CD4-positive, alpha-beta memory T cell (primary cell): ENCODE measurements around the gene FBXL5. TPM values are rescaled to one million over a fixed set of nuclear protein-coding genes. Genes with fewer than 3 reads are reported as not detected.

ENCODE experiments used
- CTCF ChIA-PET: fragments of 350-600 bp; sonication (Branson Sonifier 250); formaldehyde crosslinking; loops from one replicate; lab custom pipeline; 2021; ENCODE audit warnings: inconsistent platforms; ENCODE audit not compliant: partially characterized antibody; lab: Charles Lee
- POLR2A ChIA-PET: fragments of 350-600 bp; sonication (Branson Sonifier 250); formaldehyde crosslinking; loops from one replicate; lab custom pipeline; 2021; ENCODE audit not compliant: partially characterized antibody; lab: Charles Lee
- DNase-seq, 5 donors: peaks; one replicate each; pipeline versions ENCODE4 v3.0.0 to v3.0.0-alpha.2; 2020 to 2022; ENCODE audit warnings: mixed read lengths in 1 of 5
- H3K27ac ChIP-seq: one replicate; pipeline ENCODE4 v1.7.0; 2013; ENCODE audit warnings: low read depth, low read length
- H3K27me3 ChIP-seq: 2 replicates; pipeline ENCODE4 v1.7.0; 2013; ENCODE audit warnings: mild to moderate bottlenecking, low read length, moderate library complexity; ENCODE audit not compliant: insufficient read depth
- H3K36me3 ChIP-seq: 2 replicates; pipeline ENCODE4 v1.7.0; 2013; ENCODE audit warnings: mild to moderate bottlenecking, low read length, moderate library complexity; ENCODE audit not compliant: insufficient read depth
- H3K4me1 ChIP-seq: 2 replicates; pipeline ENCODE4 v1.7.0; 2013; ENCODE audit warnings: mild to moderate bottlenecking, low read length, moderate library complexity; ENCODE audit not compliant: insufficient read depth
- H3K4me3 ChIP-seq, 2 donors: one replicate each; pipeline ENCODE4 v1.7.0; 2013; ENCODE audit warnings: low read length in 2 of 2, mild to moderate bottlenecking in 1 of 2
- H3K9me3 ChIP-seq, 2 donors: one replicate each; pipeline ENCODE4 v1.7.0; 2013; ENCODE audit warnings: low read length in 2 of 2, control low read depth in 1 of 2; ENCODE audit not compliant: control insufficient read depth in 1 of 2
- H3K27ac Mint-ChIP-seq, 7 donors: one replicate each; pipeline ENCODE4 v1.8.0; 2020 to 2021; ENCODE audit warnings: mixed read lengths in 7 of 7, mild to moderate bottlenecking in 6 of 7, inconsistent platforms in 3 of 7, moderate library complexity in 3 of 7
- H3K27me3 Mint-ChIP-seq, 2 donors: one replicate each; pipeline ENCODE4 v1.8.0; 2020 to 2021; ENCODE audit warnings: mixed read lengths in 2 of 2
- H3K36me3 Mint-ChIP-seq, 2 donors: one replicate each; pipeline ENCODE4 v1.8.0; 2020 to 2021; ENCODE audit warnings: mixed read lengths in 2 of 2, inconsistent platforms in 1 of 2, mild to moderate bottlenecking in 1 of 2
- H3K4me1 Mint-ChIP-seq, 4 donors: one replicate each; pipeline ENCODE4 v1.8.0; 2020 to 2021; ENCODE audit warnings: mixed read lengths in 4 of 4, mild to moderate bottlenecking in 1 of 4
- H3K4me3 Mint-ChIP-seq, 8 donors: one replicate each; pipeline ENCODE4 v1.8.0; 2020 to 2021; ENCODE audit warnings: mixed read lengths in 8 of 8, mild to moderate bottlenecking in 7 of 8, moderate library complexity in 6 of 8, inconsistent platforms in 3 of 8
- H3K9me3 Mint-ChIP-seq, 8 donors: one replicate each; pipeline ENCODE4 v1.8.0; 2020 to 2021; ENCODE audit warnings: mixed read lengths in 8 of 8, mild to moderate bottlenecking in 5 of 8, inconsistent platforms in 3 of 8, moderate library complexity in 1 of 8
- intact Hi-C: fragments of 100-400 bp; cut with micrococcal nuclease; formaldehyde crosslinking; loops from one replicate; pipeline ENCODE4 v1.15.1; 2023
- polyA plus RNA-seq, 2 donors: library from polyadenylated mRNA; unstranded; fragments of 300-500 nt; fragmentation: Illumina TruSeq; gene quantifications; one replicate each; pipeline ENCODE4 v1.2.3, GENCODE V29; 2021
- total RNA-seq, 2 experiments: library from RNA; stranded (reverse); gene quantifications; one replicate each; pipeline ENCODE4 v1.2.3, GENCODE V29; 2021

Gene FBXL5
- total and polyA plus RNA-seq, 4 experiments from 2014 or later: 62.2 to 203 (median 75.6) TPM

GRCh38 chr4:15652841-15653240 lies 2.3 kb downstream of the FBXL5 start:
- DNase-seq: no peak
- no peaks in the 10 kb centered on the region for H3K27me3 ChIP-seq
- no peaks in the 10 kb centered on the region for H3K36me3 ChIP-seq
- peaks cover 71% of the 10 kb centered on the region for H3K4me1 ChIP-seq
- CTCF ChIA-PET: interaction anchor here (1.5 kb wide), 1 partner anchor 422 kb away, joined by 4 read pairs; no protein-coding TSS in a partner anchor
- no peak overlapping the region for H3K4me3 ChIP-seq
- H3K4me3 Mint-ChIP-seq: peak overlapping the region in 7 of 8 donors; percentile 95 to 98 (median 97)
- intact Hi-C loops: no loop called here
- peak overlapping the region; percentile 88 for H3K27ac ChIP-seq
- POLR2A ChIA-PET: interaction anchor here (1.0 to 1.2 kb wide), 2 partner anchors 10 to 650 kb away, joined by 4 to 9 read pairs; partner anchors contain the start of gene CPEB2
- peak overlapping the region in 6 of 7 donors; percentile 66 to 97 (median 95) for H3K27ac Mint-ChIP-seq
- H3K36me3 Mint-ChIP-seq: peaks cover 0 to 7% of the 10 kb centered on the region in 2 donors
- peaks cover 41 to 78% (median 54%) of the 10 kb centered on the region in 4 donors for H3K4me1 Mint-ChIP-seq
- no peaks in the 10 kb centered on the region for H3K27me3 Mint-ChIP-seq
- H3K9me3 Mint-ChIP-seq: peaks cover 0 to 2% (median 0%) of the 10 kb centered on the region in 8 donors
- H3K9me3 ChIP-seq: no peaks in the 10 kb centered on the region

GRCh38 chr4:15652191-15652590 lies 3.0 kb downstream of the FBXL5 start:
- Mint-ChIP-seq H3K4me1 (peaks cover 44 to 85% (median 58%) of the 10 kb centered on the region in 4 donors), H3K27me3 (no peaks in the 10 kb centered on the region), H3K4me3 (peak overlapping the region in 6 of 8 donors; percentile 44 to 97 (median 62)), H3K36me3 (peaks cover 0 to 7% of the 10 kb centered on the region in 2 donors), H3K27ac (peak overlapping the region; percentile 45 to 96 (median 59)), H3K9me3 (peaks cover 0 to 2% (median 0%) of the 10 kb centered on the region in 8 donors)
- Histone ChIP-seq H3K9me3 (no peaks in the 10 kb centered on the region), H3K27me3 (no peaks in the 10 kb centered on the region), H3K4me1 (peaks cover 77% of the 10 kb centered on the region), H3K4me3 (no peak overlapping the region), H3K27ac (peak overlapping the region; percentile 37), H3K36me3 (no peaks in the 10 kb centered on the region)
- POLR2A ChIA-PET: interaction anchor here (1.0 to 1.6 kb wide), 5 partner anchors 9 to 649 kb away, joined by 3 to 9 read pairs (median 4); partner anchors contain the start of genes CPEB2 and FAM200B
- CTCF ChIA-PET: interaction anchor here (1.3 to 1.8 kb wide), 3 partner anchors 30 to 421 kb away, joined by 4 to 7 read pairs (median 4); no protein-coding TSS in a partner anchor
- DNase-seq: no peak
- intact Hi-C loops: no loop called here

- H3K4me1 ChIP-seq: peaks cover 78% of the 10 kb centered on the region
- H3K4me1 Mint-ChIP-seq: peaks cover 45 to 86% (median 58%) of the 10 kb centered on the region in 4 donors
Observed at GRCh38 chr4:15651676-15652075, 3.5 kb downstream of the FBXL5 start.

GRCh38 chr4:15649914-15650545 lies 5.1 kb downstream of the FBXL5 start:
- H3K27ac ChIP-seq: no peak overlapping the region
- CTCF ChIA-PET: interaction anchor here (0.7 to 1.6 kb wide), 11 partner anchors 9 to 419 kb away, joined by 3 to 9 read pairs (median 4); partner anchors contain the start of gene CC2D2A
- H3K27ac Mint-ChIP-seq: peak overlapping the region in 6 of 7 donors; percentile 7 to 69 (median 38)
- peaks cover 80% of the 10 kb centered on the region for H3K4me1 ChIP-seq
- DNase-seq: peak; percentile 74 to 81 (median 75)
- H3K4me1 Mint-ChIP-seq: peaks cover 43 to 80% (median 56%) of the 10 kb centered on the region in 4 donors
- H3K36me3 ChIP-seq: no peaks in the 10 kb centered on the region
- POLR2A ChIA-PET: no interaction called here
- peaks cover 0 to 4% of the 10 kb centered on the region in 2 donors for H3K36me3 Mint-ChIP-seq
- peak overlapping the region in 7 of 8 donors; percentile 1 to 75 (median 36) for H3K4me3 Mint-ChIP-seq
- intact Hi-C loops: loop anchor here (1.0 kb wide), 5 partner anchors 116 to 1994 kb away; no protein-coding TSS in a partner anchor
- no peaks in the 10 kb centered on the region for H3K27me3 ChIP-seq
- H3K9me3 ChIP-seq: no peaks in the 10 kb centered on the region
- H3K4me3 ChIP-seq: no peak overlapping the region
- H3K9me3 Mint-ChIP-seq: peaks cover 0 to 2% (median 0%) of the 10 kb centered on the region in 8 donors
- H3K27me3 Mint-ChIP-seq: no peaks in the 10 kb centered on the region

More at GRCh38 chr4:15651676-15652075, 3.5 kb downstream of the FBXL5 start:
- Mint-ChIP-seq H3K27me3 (no peaks in the 10 kb centered on the region), H3K4me3 (peak overlapping the region; percentile 44 to 85 (median 56)), H3K27ac (peak overlapping the region; percentile 45 to 96 (median 59)), H3K36me3 (peaks cover 0 to 7% of the 10 kb centered on the region in 2 donors), H3K9me3 (peaks cover 0 to 2% (median 0%) of the 10 kb centered on the region in 8 donors)
- CTCF ChIA-PET: interaction anchor here (0.8 to 1.8 kb wide), 7 partner anchors 8 to 420 kb away, joined by 3 to 9 read pairs (median 4); no protein-coding TSS in a partner anchor
- H3K27ac ChIP-seq: peak overlapping the region; percentile 37
- H3K36me3 ChIP-seq: no peaks in the 10 kb centered on the region
- intact Hi-C loops: no loop called here
- H3K4me3 ChIP-seq: no peak overlapping the region
- no peaks in the 10 kb centered on the region for H3K9me3 ChIP-seq
- POLR2A ChIA-PET: interaction anchor here (1.0 to 1.6 kb wide), 5 partner anchors 9 to 649 kb away, joined by 3 to 9 read pairs (median 4); partner anchors contain the start of genes CPEB2 and FAM200B
- DNase-seq: peak in 4 of 5 donors; percentile 11 to 21 (median 15)
- H3K27me3 ChIP-seq: no peaks in the 10 kb centered on the region

- H3K4me3 ChIP-seq: no peak overlapping the region
- no peak overlapping the region for H3K27ac ChIP-seq
- DNase-seq: no peak
- CTCF ChIA-PET: interaction anchor here (0.6 to 1.6 kb wide), 5 partner anchors 190 to 417 kb away, joined by 3 to 6 read pairs (median 4); no protein-coding TSS in a partner anchor
- peak overlapping the region in 1 of 7 donors; percentile 0 for H3K27ac Mint-ChIP-seq
- intact Hi-C loops: no loop called here
- no peaks in the 10 kb centered on the region for H3K36me3 ChIP-seq
- no peaks in the 10 kb centered on the region for H3K27me3 ChIP-seq
- POLR2A ChIA-PET: no interaction called here
- H3K9me3 Mint-ChIP-seq: no peaks in the 10 kb centered on the region
- peaks cover 78% of the 10 kb centered on the region for H3K4me1 ChIP-seq
- peak overlapping the region in 2 of 8 donors; percentile 5 to 26 for H3K4me3 Mint-ChIP-seq
- no peaks in the 10 kb centered on the region for H3K27me3 Mint-ChIP-seq
- peaks cover 45 to 82% (median 56%) of the 10 kb centered on the region in 4 donors for H3K4me1 Mint-ChIP-seq
- no peaks in the 10 kb centered on the region for H3K9me3 ChIP-seq
- peaks cover 5 to 6% of the 10 kb centered on the region in 2 donors for H3K36me3 Mint-ChIP-seq
Observed at GRCh38 chr4:15648600-15648999, 6.6 kb downstream of the FBXL5 start.

GRCh38 chr4:15638418-15638817 lies 16.7 kb downstream of the FBXL5 start:
- no peaks in the 10 kb centered on the region for H3K4me1 ChIP-seq
- Mint-ChIP-seq H3K36me3 (peaks cover 38 to 52% of the 10 kb centered on the region in 2 donors), H3K4me3 (no peak overlapping the region), H3K27me3 (no peaks in the 10 kb centered on the region), H3K9me3 (no peaks in the 10 kb centered on the region), H3K4me1 (peaks cover 5 to 22% (median 11%) of the 10 kb centered on the region in 4 donors), H3K27ac (no peak overlapping the region)
- POLR2A ChIA-PET: interaction anchor here (2.4 kb wide), 1 partner anchor 17 kb away, joined by 8 read pairs; the partner anchor contains the start of gene FBXL5
- DNase-seq: no peak
- H3K27me3 ChIP-seq: no peaks in the 10 kb centered on the region
- H3K27ac ChIP-seq: no peak overlapping the region
- H3K36me3 ChIP-seq: peaks cover 36% of the 10 kb centered on the region
- H3K9me3 ChIP-seq: no peaks in the 10 kb centered on the region
- no peak overlapping the region for H3K4me3 ChIP-seq
- intact Hi-C loops: no loop called here
- CTCF ChIA-PET: interaction anchor here (1.2 kb wide), 1 partner anchor 11 kb away, joined by 6 read pairs; no protein-coding TSS in a partner anchor
